KMS-11 (cell line): ENCODE measurements around the gene METTL9.
"Not testable (repeated sequence)": the region's sequence is repeated elsewhere in the genome, so short reads cannot be mapped to it uniquely, and the experiment has no call there.

ENCODE experiments used
- H2AFZ ChIP-seq: fragments of 200-600 bp; sonication (generic); 2 replicates; pipeline ENCODE4 v1.6.1; 2016; ENCODE audit warnings: antibody characterized with exemption, mixed run types, low read depth
- H3K27ac ChIP-seq: fragments of 200-600 bp; sonication (generic); 2 replicates; pipeline ENCODE4 v1.6.1; 2016; ENCODE audit warnings: mild to moderate bottlenecking, mixed run types
- H3K27me3 ChIP-seq: fragments of 200-600 bp; sonication (generic); 2 replicates; pipeline ENCODE4 v1.6.1; 2017; ENCODE audit warnings: mild to moderate bottlenecking, low read depth, mixed run types, moderate library complexity; ENCODE audit not compliant: insufficient read depth
- H3K36me3 ChIP-seq: fragments of 200-600 bp; sonication (generic); 2 replicates; pipeline ENCODE4 v1.6.1; 2017; ENCODE audit warnings: mild to moderate bottlenecking, mixed run types; ENCODE audit not compliant: insufficient read depth
- H3K4me1 ChIP-seq: fragments of 200-600 bp; sonication (generic); 2 replicates; pipeline ENCODE4 v1.6.1; 2016; ENCODE audit warnings: mild to moderate bottlenecking, low read depth, mixed run types; ENCODE audit not compliant: poor library complexity, severe bottlenecking
- H3K4me2 ChIP-seq: fragments of 200-600 bp; sonication (generic); 2 replicates; pipeline ENCODE4 v1.7.0; 2016; ENCODE audit warnings: mild to moderate bottlenecking, mixed run types
- H3K4me3 ChIP-seq: fragments of 200-600 bp; sonication (generic); IDR thresholded peaks from 2 replicates; pipeline ENCODE4 v1.6.1; 2017; ENCODE audit warnings: low read depth, low read length, mixed read lengths; ENCODE audit not compliant: insufficient read depth
- H3K79me2 ChIP-seq: fragments of 200-600 bp; sonication (generic); 2 replicates; pipeline ENCODE4 v1.6.1; 2016; ENCODE audit warnings: low read depth, mixed run types; ENCODE audit not compliant: insufficient read depth
- H3K9ac ChIP-seq: fragments of 200-600 bp; sonication (generic); 2 replicates; pipeline ENCODE4 v1.6.1; 2016; ENCODE audit warnings: mild to moderate bottlenecking, mixed run types
- H4K20me1 ChIP-seq: fragments of 200-600 bp; sonication (generic); 2 replicates; pipeline ENCODE4 v1.6.1; 2016; ENCODE audit warnings: mild to moderate bottlenecking, mixed run types; ENCODE audit not compliant: insufficient read depth
- CTCF ChIP-seq: fragments of 200-600 bp; sonication (generic); conservative IDR thresholded peaks from 2 replicates; pipeline ENCODE4 v1.6.1; 2017; ENCODE audit warnings: low read depth, mild to moderate bottlenecking, antibody characterized with exemption, low read length, moderate library complexity, mixed read lengths

METTL9 gene

GRCh38 chr16:21628121-21628726 is 28.8 kb downstream of the METTL9 start:
- no peak overlapping the region for H3K4me2 ChIP-seq
- H3K36me3 ChIP-seq: no peaks in the 10 kb centered on the region
- no peak overlapping the region for H3K27ac ChIP-seq
- H3K79me2 ChIP-seq: no peaks in the 10 kb centered on the region
- H3K27me3 ChIP-seq: 0 out of 2 replicates have a peak, but pooled peaks cover 2% of the 10 kb centered on the region
- no peak for TF ChIP-seq CTCF
- no peak overlapping the region for H3K4me3 ChIP-seq
- no peaks in the 10 kb centered on the region for H4K20me1 ChIP-seq
- peaks cover 9% of the 10 kb centered on the region for H3K4me1 ChIP-seq
- no peak overlapping the region for H3K9ac ChIP-seq
- H2AFZ ChIP-seq: no peak overlapping the region

GRCh38 chr16:21628772-21629171 is 29.4 kb downstream of the METTL9 start:
- Histone ChIP-seq H3K79me2 (no peaks in the 10 kb centered on the region), H3K4me3 (no peak overlapping the region), H3K4me2 (no peak overlapping the region), H2AFZ (no peak overlapping the region), H3K36me3 (no peaks in the 10 kb centered on the region), H3K4me1 (peaks cover 9% of the 10 kb centered on the region), H3K27me3 (0 out of 2 replicates have a peak, but pooled peaks cover 2% of the 10 kb centered on the region), H3K27ac (no peak overlapping the region), H4K20me1 (no peaks in the 10 kb centered on the region), H3K9ac (no peak overlapping the region)
- no peak for TF ChIP-seq CTCF

- not testable (repeated sequence) for H3K36me3 ChIP-seq, H4K20me1 ChIP-seq, H3K27me3 ChIP-seq, H3K27ac ChIP-seq, H3K4me1 ChIP-seq, H3K4me2 ChIP-seq, H3K4me3 ChIP-seq, H3K9ac ChIP-seq, H3K79me2 ChIP-seq, H2AFZ ChIP-seq
Observed at GRCh38 chr16:21629616-21630539, 30.5 kb downstream of the METTL9 start.

- H3K36me3 ChIP-seq, H3K79me2 ChIP-seq, H3K4me3 ChIP-seq: not testable (repeated sequence)
Observed at GRCh38 chr16:21630866-21631265, 31.5 kb downstream of the METTL9 start.

GRCh38 chr16:21631376-21631775 is 32.0 kb downstream of the METTL9 start:
- not testable (repeated sequence) for H3K9ac ChIP-seq, H3K36me3 ChIP-seq, H2AFZ ChIP-seq, H3K27me3 ChIP-seq, H4K20me1 ChIP-seq, H3K4me1 ChIP-seq, H3K27ac ChIP-seq, H3K79me2 ChIP-seq, H3K4me3 ChIP-seq, H3K4me2 ChIP-seq

More at GRCh38 chr16:21630866-21631265, 31.5 kb downstream of the METTL9 start:
- H3K27me3 ChIP-seq, H3K4me2 ChIP-seq, H2AFZ ChIP-seq, H4K20me1 ChIP-seq, H3K4me1 ChIP-seq, H3K27ac ChIP-seq, H3K9ac ChIP-seq: not testable (repeated sequence)

GRCh38 chr16:21631951-21632575 is 32.7 kb downstream of the METTL9 start:
- H3K4me1 ChIP-seq: not testable (repeated sequence)

More at GRCh38 chr16:21631951-21632575, 32.7 kb downstream of the METTL9 start:
- not testable (repeated sequence) for H3K9ac ChIP-seq, H3K79me2 ChIP-seq, H3K27ac ChIP-seq, H3K4me3 ChIP-seq, H3K4me2 ChIP-seq, H3K36me3 ChIP-seq, H2AFZ ChIP-seq, H4K20me1 ChIP-seq, H3K27me3 ChIP-seq
